MM.1S (cell line): ENCODE results near the gene CRKL.

ENCODE experiments used
- CTCF ChIP-seq: fragments of 300-600 bp; sonication (generic); IDR thresholded peaks from 2 replicates; pipeline ENCODE4 v1.5.1; 2016; ENCODE audit warnings: antibody characterized with exemption, low read length, mixed read lengths
- EZH2 ChIP-seq: fragments of 300-600 bp; sonication (generic); optimal IDR thresholded peaks from 2 replicates; pipeline ENCODE3; 2017; ENCODE audit warnings: low read depth, mild to moderate bottlenecking, antibody characterized with exemption, low read length, mixed read lengths
- EZH2phosphoT487 ChIP-seq: fragments of 300-600 bp; sonication (generic); IDR thresholded peaks from 2 replicates; pipeline ENCODE4 v1.6.1; 2018; ENCODE audit warnings: antibody characterized with exemption, low read length

- TF ChIP-seq CTCF, result no peak
- TF ChIP-seq EZH2, result no peak
- no peak for TF ChIP-seq EZH2phosphoT487
These were observed 50.5 kb downstream of the CRKL start for GRCh38 chr22:20967697-20968211.
